ENCODE measurements around the gene RASA4B. TPM values are rescaled to one million over a fixed set of nuclear protein-coding genes. Genes with fewer than 3 reads are reported as not detected.
"Not testable (repeated sequence)": the region's sequence is repeated elsewhere in the genome, so short reads cannot be mapped to it uniquely, and the experiment has no call there.

Gene RASA4B
- 1.8 and 3.3 TPM in 2 replicates for total RNA-seq (2012; rRNA removed)
- polyA plus RNA-seq (2012; rRNA removed): 7.7 and 9.3 TPM in 2 replicates
- 11.3 and 14.3 TPM in 2 replicates for polyA plus RNA-seq (2012; cell fraction: cytosol; rRNA removed)
- polyA plus RNA-seq (2012; cell fraction: nucleus; rRNA removed; ENCODE audit: low replicate concordance): 35.9 and 76.5 TPM in 2 replicates
- Bru-seq, nascent RNA: not detected
- percentile 39 among the genes with signal in this experiment for BruChase-seq, experiment 1, labeled RNA remaining after a 6-hour chase
- percentile 39 among the genes with signal in this experiment for BruChase-seq, experiment 2, labeled RNA remaining after a 2-hour chase
- long read RNA-seq, partial matches to known transcripts: 6 of 13 reads
- long read RNA-seq, other reads (novel, unspliced or antisense): 7 of 13 reads

GRCh38 chr7:102517550-102518147, at the start of gene RASA4B:
Gene RASA4B, minus strand, starts transcription at chr7:102517777. Its CDS starts 67 bp downstream, at chr7:102517710.
- H3K27me3 ChIP-seq (ENCODE audit: control insufficient read depth, insufficient read depth, low read length); CTCF ChIA-PET; DNase-seq; H2BK120ac ChIP-seq (ENCODE audit: low read depth, low read length); H3K18ac ChIP-seq (ENCODE audit: low read depth, low read length); intact Hi-C loops (cut with micrococcal nuclease); H4K91ac ChIP-seq (ENCODE audit: insufficient read depth, low read depth, low read length); H3K23ac ChIP-seq (ENCODE audit: low read depth, low read length); H3K27ac ChIP-seq (ENCODE audit: insufficient read depth, low read length); dilution Hi-C loops (cut with HindIII; ENCODE audit: low sequenced_read_pairs, unreplicated experiment); H2BK5ac ChIP-seq (ENCODE audit: low read depth, low read length, poor library complexity, severe bottlenecking); H2AK5ac ChIP-seq (ENCODE audit: low read depth, low read length); H3K14ac ChIP-seq (replicated peaks; ENCODE audit: low read depth, low read length); H3K36me3 ChIP-seq (ENCODE audit: control insufficient read depth, insufficient read depth, low read length); H2BK20ac ChIP-seq (ENCODE audit: low read depth, low read length); H4K20me1 ChIP-seq (ENCODE audit: insufficient read depth, low read length); in situ Hi-C loops (cut with MboI; ENCODE audit: low sequenced_read_pairs); H3K9me1 ChIP-seq (ENCODE audit: insufficient read depth, low read length); H3K4me1 ChIP-seq (ENCODE audit: control insufficient read depth, insufficient read depth, low read length); H3K79me1 ChIP-seq (ENCODE audit: low read depth in 1 of 2, low read length in 2 of 2); H2BK15ac ChIP-seq (ENCODE audit: low read depth, low read length); POLR2A ChIA-PET (ENCODE audit: unreplicated experiment); H3K9ac ChIP-seq (ENCODE audit: low read depth, low read length); H2AK9ac ChIP-seq (replicated peaks; ENCODE audit: low read depth, low read length, poor library complexity); BruUV-seq (replicated peaks); H3K9me3 ChIP-seq (ENCODE audit: control insufficient read depth, insufficient read depth, low read length); H3K4ac ChIP-seq (ENCODE audit: low read depth, low read length); H3K56ac ChIP-seq (ENCODE audit: extremely low read depth, insufficient read depth, low read length); H4K5ac ChIP-seq (ENCODE audit: low read depth, low read length); H2AFZ ChIP-seq (replicated peaks; ENCODE audit: low read length, poor library complexity); H4K8ac ChIP-seq (ENCODE audit: low read depth in 2 of 2, low read length in 2 of 2): not testable (repeated sequence)
- ATAC-seq (ENCODE audit: low read depth): peak; percentile 99
- WGBS, 2 experiments (ENCODE audit: extremely low coverage in 2 of 2, insufficient read length in 1 of 2): no CpG with 5 or more reads among the region's 61 CpGs
- peak within 1 kb of the TSS; percentile 50 for H3K4me3 ChIP-seq (ENCODE audit: insufficient read depth, low read depth, low read length)
- H3K4me2 ChIP-seq (ENCODE audit: low read depth, low read length): peak within 1 kb of the TSS; percentile 67; the same call in 1 of the 2 replicates

GRCh38 chr7:102550808-102551422, 33.3 kb upstream of the RASA4B start, which contains the start of gene SPDYE2:
Gene SPDYE2, plus strand, starts transcription at chr7:102551226. Its CDS starts 2,030 bp downstream, at chr7:102553256.
- DNase-seq; H2BK15ac ChIP-seq (ENCODE audit: low read depth, low read length); H3K56ac ChIP-seq (ENCODE audit: extremely low read depth, insufficient read depth, low read length); H2AFZ ChIP-seq (replicated peaks; ENCODE audit: low read length, poor library complexity); H2AK5ac ChIP-seq (ENCODE audit: low read depth, low read length); H4K5ac ChIP-seq (ENCODE audit: low read depth, low read length); H3K4ac ChIP-seq (ENCODE audit: low read depth, low read length); H2BK5ac ChIP-seq (ENCODE audit: low read depth, low read length, poor library complexity, severe bottlenecking); H3K9me1 ChIP-seq (ENCODE audit: insufficient read depth, low read length); H3K9ac ChIP-seq (ENCODE audit: low read depth, low read length); H2BK120ac ChIP-seq (ENCODE audit: low read depth, low read length); POLR2A ChIA-PET (ENCODE audit: unreplicated experiment); H3K4me3 ChIP-seq (ENCODE audit: insufficient read depth, low read depth, low read length); dilution Hi-C loops (cut with HindIII; ENCODE audit: low sequenced_read_pairs, unreplicated experiment); H4K8ac ChIP-seq (ENCODE audit: low read depth in 2 of 2, low read length in 2 of 2); H3K4me1 ChIP-seq (ENCODE audit: control insufficient read depth, insufficient read depth, low read length); H3K79me1 ChIP-seq (ENCODE audit: low read depth in 1 of 2, low read length in 2 of 2); in situ Hi-C loops (cut with MboI; ENCODE audit: low sequenced_read_pairs); H3K27me3 ChIP-seq (ENCODE audit: control insufficient read depth, insufficient read depth, low read length); H4K20me1 ChIP-seq (ENCODE audit: insufficient read depth, low read length); H3K36me3 ChIP-seq (ENCODE audit: control insufficient read depth, insufficient read depth, low read length); H2BK20ac ChIP-seq (ENCODE audit: low read depth, low read length); H3K14ac ChIP-seq (replicated peaks; ENCODE audit: low read depth, low read length); H3K9me3 ChIP-seq (ENCODE audit: control insufficient read depth, insufficient read depth, low read length); H3K23ac ChIP-seq (ENCODE audit: low read depth, low read length); intact Hi-C loops (cut with micrococcal nuclease); H4K91ac ChIP-seq (ENCODE audit: insufficient read depth, low read depth, low read length); BruUV-seq (replicated peaks); H3K18ac ChIP-seq (ENCODE audit: low read depth, low read length); H3K27ac ChIP-seq (ENCODE audit: insufficient read depth, low read length); H2AK9ac ChIP-seq (replicated peaks; ENCODE audit: low read depth, low read length, poor library complexity); ATAC-seq (ENCODE audit: low read depth); H3K4me2 ChIP-seq (ENCODE audit: low read depth, low read length); CTCF ChIA-PET: not testable (repeated sequence)
- WGBS, 2 experiments (ENCODE audit: extremely low coverage in 2 of 2, insufficient read length in 1 of 2): no CpG with 5 or more reads among the region's 6 CpGs
